Peyer's patch (tissue), 4 donors: ENCODE results near the gene AGBL4.

Experiments used
- POLR2A ChIP-seq, 2 donors: fragments of 450-650 bp; IDR thresholded peaks; one replicate each; pipeline ENCODE4 v1.5.1; 2017; ENCODE audit warnings: antibody characterized with exemption in 2 of 2, mild to moderate bottlenecking in 2 of 2, moderate library complexity in 2 of 2
- TF ChIP-seq, protein P1 (sequence below), 6 experiments: fragments of 450-650 bp in 4 of 6; fragments of 200-600 bp in 2 of 6; sonication (generic) in 1 of 6; IDR thresholded peaks; one replicate each; pipeline ENCODE4 v1.5.1; 2017 to 2019; ENCODE audit warnings: antibody characterized with exemption in 6 of 6, mild to moderate bottlenecking in 3 of 6, moderate library complexity in 1 of 6

DNA sequence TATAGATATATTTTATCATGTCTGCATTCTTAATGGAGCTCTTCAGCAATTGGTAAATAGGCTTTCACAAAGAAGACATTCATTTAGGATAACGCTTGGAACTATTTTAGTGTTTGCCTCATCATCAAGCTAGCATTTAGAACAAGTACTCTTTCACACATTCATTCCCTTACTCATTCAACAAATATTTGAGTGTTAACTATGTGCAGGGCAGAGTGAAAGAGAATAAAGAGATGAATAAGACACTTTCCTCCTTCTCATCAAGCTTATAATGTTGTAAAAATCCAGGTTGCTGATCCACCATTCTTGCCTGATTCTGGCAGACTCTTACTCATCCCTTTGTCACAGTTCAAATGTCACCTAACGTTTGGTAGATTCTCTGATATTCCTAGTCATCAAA lies 860.7 kb downstream of the AGBL4 start:
- TF ChIP-seq, protein P1, sequence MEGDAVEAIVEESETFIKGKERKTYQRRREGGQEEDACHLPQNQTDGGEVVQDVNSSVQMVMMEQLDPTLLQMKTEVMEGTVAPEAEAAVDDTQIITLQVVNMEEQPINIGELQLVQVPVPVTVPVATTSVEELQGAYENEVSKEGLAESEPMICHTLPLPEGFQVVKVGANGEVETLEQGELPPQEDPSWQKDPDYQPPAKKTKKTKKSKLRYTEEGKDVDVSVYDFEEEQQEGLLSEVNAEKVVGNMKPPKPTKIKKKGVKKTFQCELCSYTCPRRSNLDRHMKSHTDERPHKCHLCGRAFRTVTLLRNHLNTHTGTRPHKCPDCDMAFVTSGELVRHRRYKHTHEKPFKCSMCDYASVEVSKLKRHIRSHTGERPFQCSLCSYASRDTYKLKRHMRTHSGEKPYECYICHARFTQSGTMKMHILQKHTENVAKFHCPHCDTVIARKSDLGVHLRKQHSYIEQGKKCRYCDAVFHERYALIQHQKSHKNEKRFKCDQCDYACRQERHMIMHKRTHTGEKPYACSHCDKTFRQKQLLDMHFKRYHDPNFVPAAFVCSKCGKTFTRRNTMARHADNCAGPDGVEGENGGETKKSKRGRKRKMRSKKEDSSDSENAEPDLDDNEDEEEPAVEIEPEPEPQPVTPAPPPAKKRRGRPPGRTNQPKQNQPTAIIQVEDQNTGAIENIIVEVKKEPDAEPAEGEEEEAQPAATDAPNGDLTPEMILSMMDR (IDR thresholded peaks at IDR 0.05), result no peak
- TF ChIP-seq POLR2A (IDR thresholded peaks at IDR 0.05), result no peak
